NK-92 treated with Interleukin-12 subunit alpha and Interleukin-12 subunit beta, amount 100 ng/mL, for 24 hours (cell line): ENCODE data around the gene PHPT1.
"Not testable (repeated sequence)": the region's sequence is repeated elsewhere in the genome, so short reads cannot be mapped to it uniquely, and the experiment has no call there.

Experiments
- DNase-seq: peaks from one replicate; lab custom pipeline; 2025; lab: John Stamatoyannopoulos, UW

Gene PHPT1

GRCh38 chr9:136837146-136837855 lies 11.9 kb upstream of the PHPT1 start:
- DNase-seq = no peak

- DNase-seq = not testable (repeated sequence)
Observed at GRCh38 chr9:136837856-136838277, 11.3 kb upstream of the PHPT1 start.

DNA sequence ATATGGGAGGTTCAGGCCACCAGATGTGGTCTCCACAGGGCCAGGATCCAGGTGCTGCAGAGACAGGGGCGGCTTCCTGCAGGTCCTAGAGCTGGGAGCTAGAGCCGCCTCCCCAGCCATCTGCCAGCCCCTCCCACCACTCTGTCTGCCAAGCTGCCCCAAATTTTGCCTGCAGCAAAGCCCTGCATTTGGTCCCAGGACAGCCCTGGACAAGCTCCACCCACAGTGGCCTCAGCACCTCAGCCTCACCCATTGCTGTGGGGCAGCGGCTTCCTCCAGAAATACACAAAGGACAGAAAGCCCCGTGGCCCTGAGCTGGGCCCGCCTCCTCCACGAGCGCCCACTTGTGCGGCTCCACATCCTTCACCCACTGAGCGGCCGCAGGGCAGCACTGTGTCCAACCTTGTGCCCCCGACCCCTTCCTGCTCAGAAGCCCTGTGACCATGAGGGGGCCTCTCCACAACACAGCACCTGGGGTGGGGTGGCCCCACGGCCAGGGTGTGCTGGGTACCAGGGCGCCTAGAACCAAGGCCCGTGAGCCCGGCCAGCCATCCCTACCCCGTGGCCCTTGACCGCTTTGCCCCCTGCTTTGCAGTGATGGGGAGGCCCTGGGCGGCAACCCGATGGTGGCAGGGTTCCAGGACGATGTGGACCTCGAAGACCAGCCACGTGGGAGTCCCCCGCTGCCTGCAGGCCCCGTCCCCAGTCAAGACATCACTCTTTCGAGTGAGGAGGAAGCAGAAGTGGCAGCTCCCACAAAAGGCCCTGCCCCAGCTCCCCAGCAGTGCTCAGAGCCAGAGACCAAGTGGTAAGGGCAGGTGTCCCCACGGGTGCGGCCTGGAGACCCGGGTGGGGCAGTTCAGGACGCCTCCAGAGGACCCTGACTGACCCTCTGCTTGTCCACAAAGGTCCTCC lies 10.6 kb upstream of the PHPT1 start:
- DNase-seq = no peak

DNA sequence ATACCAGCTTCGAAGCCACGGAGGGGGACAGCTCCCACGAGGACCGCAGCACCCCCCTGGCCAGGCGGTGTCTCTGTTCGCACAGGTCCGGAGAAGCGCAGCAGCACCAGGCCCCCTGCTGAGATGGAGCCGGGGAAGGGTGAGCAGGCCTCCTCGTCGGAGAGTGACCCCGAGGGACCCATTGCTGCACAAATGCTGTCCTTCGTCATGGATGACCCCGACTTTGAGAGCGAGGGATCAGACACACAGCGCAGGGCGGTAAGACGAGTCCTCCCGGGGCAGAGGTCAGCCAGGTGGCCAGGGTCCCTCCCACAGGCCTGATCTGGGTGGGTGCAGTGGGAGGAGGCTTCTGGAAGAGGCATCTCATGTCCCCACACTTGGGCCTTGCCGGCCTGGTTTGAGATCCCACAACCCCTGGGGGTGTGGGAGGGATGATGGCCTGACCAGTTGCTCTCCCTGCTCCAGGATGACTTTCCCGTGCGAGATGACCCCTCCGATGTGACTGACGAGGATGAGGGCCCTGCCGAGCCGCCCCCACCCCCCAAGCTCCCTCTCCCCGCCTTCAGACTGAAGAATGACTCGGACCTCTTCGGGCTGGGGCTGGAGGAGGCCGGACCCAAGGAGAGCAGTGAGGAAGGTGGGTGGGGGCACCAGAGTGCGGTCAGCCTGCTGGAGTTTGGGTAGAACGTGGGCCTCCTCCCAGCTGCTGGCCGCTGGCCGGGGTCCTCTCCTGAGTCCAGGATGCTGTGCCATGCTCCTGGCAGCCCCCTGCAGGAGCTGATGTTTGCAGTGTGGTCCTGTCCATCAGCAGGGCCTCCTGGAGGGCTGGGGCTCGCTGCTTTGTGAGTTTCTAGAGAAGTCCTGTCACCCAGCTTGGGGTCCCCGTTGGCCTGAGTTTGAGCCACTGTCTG lies 9.7 kb upstream of the PHPT1 start:
- no peak for DNase-seq

GRCh38 chr9:136840140-136840876 lies 8.9 kb upstream of the PHPT1 start:
- DNase-seq = no peak

GRCh38 chr9:136840877-136841645 lies 8.1 kb upstream of the PHPT1 start:
- DNase-seq = no peak

GRCh38 chr9:136841646-136842379 lies 7.4 kb upstream of the PHPT1 start:
- DNase-seq = not testable (repeated sequence)

DNA sequence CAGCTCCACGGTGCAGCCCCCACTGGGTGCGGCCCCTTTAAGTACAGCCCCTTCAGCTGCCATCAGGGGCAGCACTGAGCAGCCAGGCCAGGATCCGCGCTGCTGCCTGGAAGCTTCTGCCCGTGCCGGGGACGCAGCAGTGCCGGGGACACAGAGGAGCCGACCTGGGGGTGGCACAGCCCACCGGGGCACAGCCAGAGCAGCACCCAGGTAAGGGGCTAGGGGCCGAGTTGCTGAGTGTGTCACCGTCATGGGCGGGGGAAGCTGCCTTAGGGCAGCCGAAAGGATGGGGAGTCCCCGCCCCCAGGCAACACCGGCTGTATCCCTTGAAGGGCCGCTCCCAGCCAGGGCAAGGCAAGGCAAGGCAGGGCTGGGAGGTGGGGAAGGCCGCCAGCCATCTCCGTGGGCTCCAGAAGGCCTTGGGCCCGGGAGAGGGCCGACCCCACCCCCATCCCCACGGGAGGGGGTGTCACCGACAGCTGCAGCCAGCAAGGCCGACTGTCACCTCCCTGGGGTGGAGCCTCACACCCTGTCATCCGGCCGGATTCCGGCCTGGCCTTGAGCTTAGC lies 6.7 kb upstream of the PHPT1 start, which contains the start of gene AJM1:
Gene AJM1 (plus strand): TSS at position 99 of the 569 bp plus-strand sequence. CDS start 1,937 bp downstream, outside the sequence.
- DNase-seq = peak; percentile 25

GRCh38 chr9:136843159-136843800 lies 5.9 kb upstream of the PHPT1 start:
- not testable (repeated sequence) for DNase-seq

- DNase-seq = not testable (repeated sequence)
Observed at GRCh38 chr9:136843801-136844740, 5.1 kb upstream of the PHPT1 start.

GRCh38 chr9:136844761-136845464 lies 4.3 kb upstream of the PHPT1 start:
- DNase-seq = no peak

- no peak for DNase-seq
Observed at GRCh38 chr9:136845465-136846260, 3.5 kb upstream of the PHPT1 start.

DNA sequence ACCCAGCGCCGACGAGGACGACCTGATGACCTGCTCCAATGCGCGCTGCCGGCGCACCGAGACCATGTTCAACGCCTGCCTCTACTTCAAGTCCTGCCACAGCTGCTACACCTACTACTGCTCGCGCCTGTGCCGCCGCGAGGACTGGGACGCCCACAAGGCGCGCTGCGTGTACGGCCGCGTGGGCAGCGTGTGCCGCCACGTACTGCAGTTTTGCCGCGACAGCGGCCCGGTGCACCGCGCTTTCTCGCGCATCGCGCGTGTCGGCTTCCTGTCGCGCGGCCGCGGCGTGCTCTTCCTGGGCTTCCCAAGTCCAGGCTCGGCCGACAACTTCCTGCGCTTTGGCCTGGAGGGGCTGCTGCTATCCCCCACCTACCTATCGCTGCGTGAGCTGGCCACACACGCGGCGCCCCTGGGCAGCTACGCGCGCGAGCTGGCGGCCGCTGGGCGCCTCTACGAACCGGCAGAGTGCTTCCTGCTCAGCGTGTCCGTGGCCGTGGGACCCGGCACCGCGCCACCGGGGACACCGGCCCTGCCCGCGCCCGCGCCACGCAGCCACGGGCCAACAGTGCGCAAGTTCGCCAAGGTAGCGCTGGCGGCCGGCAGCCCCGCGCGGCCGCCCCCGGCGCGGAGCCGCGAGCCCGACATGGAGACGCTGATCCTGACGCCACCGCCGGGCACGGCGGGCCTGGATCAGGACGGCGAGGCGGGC lies 2.7 kb upstream of the PHPT1 start:
- no peak for DNase-seq

DNA sequence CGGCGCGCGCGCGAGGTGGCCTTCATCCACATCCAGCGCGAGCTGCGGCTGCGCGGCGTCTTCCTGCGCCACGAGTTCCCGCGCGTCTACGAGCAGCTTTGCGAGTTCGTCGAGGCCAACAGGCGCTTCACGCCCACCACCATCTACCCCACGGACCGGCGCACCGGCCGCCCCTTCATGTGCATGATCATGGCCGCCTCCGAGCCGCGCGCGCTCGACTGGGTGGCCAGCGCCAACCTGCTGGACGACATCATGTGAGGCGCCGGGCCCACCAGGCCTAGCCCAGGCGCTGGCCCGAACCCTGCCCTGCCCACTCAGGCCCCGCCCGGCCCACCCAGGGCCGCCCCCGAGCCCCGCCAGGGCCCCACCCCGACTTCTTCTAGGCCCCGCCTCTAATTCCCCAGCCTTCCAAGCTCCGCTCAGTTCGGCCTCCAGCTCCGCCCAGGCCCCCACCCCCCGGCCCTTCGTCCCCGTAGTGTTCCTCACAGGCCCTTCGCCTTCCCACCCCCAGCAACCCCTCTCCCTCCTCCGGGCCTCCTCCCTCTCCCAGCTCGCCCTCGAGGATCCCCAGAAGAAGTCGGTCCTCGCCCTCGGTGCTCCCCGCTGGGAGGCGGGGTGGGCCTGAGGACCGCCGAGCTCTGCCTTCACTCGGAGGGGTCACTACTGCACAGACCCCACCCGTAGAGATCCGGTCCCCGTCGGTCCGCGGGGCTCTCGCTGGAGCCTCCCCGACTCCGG lies 2.0 kb upstream of the PHPT1 start:
- DNase-seq = no peak
